RWPE2 (cell line): ENCODE data around the gene LPIN3.

Experiments used
- ATAC-seq: fragments of 200-7000 bp; cut with Tn5 transposase; 3 replicates; pipeline ENCODE4 v1.9.1; 2021; ENCODE audit warnings: low read depth
- DNase-seq: peaks from one replicate; pipeline ENCODE4 v3.0.0-alpha.2; 2020; ENCODE audit warnings: low spot score
- H3K27ac ChIP-seq: fragments of 450-650 bp; 2 replicates; pipeline ENCODE4 v1.5.1; 2017; ENCODE audit warnings: mild to moderate bottlenecking; ENCODE audit not compliant: poor library complexity, severe bottlenecking
- H3K27me3 ChIP-seq: fragments of 250-450 bp; sonication (Bioruptor Pico); 2 replicates; pipeline ENCODE4 v1.5.1; 2021; ENCODE audit warnings: mild to moderate bottlenecking, moderate library complexity; ENCODE audit not compliant: insufficient read depth, poor library complexity, severe bottlenecking
- H3K36me3 ChIP-seq: fragments of 250-450 bp; sonication (Bioruptor Pico); 2 replicates; pipeline ENCODE4 v1.5.1; 2020; ENCODE audit warnings: low read depth, mild to moderate bottlenecking, moderate library complexity
- H3K4me1 ChIP-seq: fragments of 250-450 bp; sonication (Bioruptor Pico); 2 replicates; pipeline ENCODE4 v1.5.1; 2021; ENCODE audit warnings: mild to moderate bottlenecking, moderate library complexity; ENCODE audit not compliant: insufficient read depth, poor library complexity, severe bottlenecking
- H3K4me3 ChIP-seq: fragments of 250-450 bp; sonication (Bioruptor Pico); 2 replicates; pipeline ENCODE4 v1.5.1; 2021; ENCODE audit warnings: mild to moderate bottlenecking, moderate library complexity; ENCODE audit not compliant: severe bottlenecking
- H3K9me3 ChIP-seq: fragments of 250-450 bp; sonication (Bioruptor Pico); 2 replicates; pipeline ENCODE4 v1.5.1; 2021; ENCODE audit warnings: mild to moderate bottlenecking, moderate library complexity; ENCODE audit not compliant: severe bottlenecking
- TF ChIP-seq, protein P1 (sequence below): fragments of 450-650 bp; IDR thresholded peaks from one replicate; pipeline ENCODE4 v1.5.1; 2017; ENCODE audit warnings: mild to moderate bottlenecking, moderate library complexity; ENCODE audit not compliant: poor library complexity, severe bottlenecking

LPIN3 gene

DNA sequence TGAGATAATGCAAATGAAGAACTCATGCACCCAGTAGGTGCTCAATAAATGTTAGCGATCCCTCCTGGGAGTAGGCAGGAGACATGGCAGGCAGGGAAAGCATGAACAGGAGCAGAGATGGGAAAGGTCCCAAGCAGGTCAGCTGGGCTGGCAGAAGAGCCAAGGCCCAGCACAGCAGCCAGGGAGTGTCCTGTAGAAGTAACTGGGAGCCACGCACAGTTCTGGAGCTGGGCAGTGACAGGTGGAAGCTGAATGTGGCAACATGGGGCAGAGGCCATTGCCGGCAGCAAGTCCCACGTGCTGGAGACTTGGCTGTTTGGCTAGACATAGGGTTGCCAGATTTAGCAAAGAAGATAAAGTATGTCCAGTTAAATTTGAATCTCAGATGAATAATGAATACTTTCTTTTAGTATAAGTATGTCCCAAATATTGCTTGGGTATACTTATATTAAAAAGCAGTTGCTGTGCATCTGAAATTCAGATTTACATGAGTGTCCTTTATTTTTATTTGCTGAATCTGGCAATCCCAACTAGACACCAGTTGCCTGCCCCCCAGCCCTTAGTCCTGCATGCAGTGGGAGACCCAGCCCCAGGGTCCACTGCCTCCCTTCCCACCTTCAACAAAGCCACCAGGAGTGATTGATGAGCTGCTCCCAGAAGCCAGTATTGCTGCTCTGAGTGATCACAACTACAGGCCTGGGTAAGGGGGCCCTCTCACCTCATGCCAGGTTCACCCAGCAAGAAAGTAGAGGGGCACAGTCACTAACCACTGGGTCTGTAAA, 3.7 kb upstream of the LPIN3 start:
- no peaks in the 10 kb centered on the region for H3K9me3 ChIP-seq
- H3K27ac ChIP-seq, result no peak overlapping the region
- H3K4me3 ChIP-seq, result no peak overlapping the region
- H3K27me3 ChIP-seq, result no peaks in the 10 kb centered on the region
- peaks cover 8% of the 10 kb centered on the region for H3K4me1 ChIP-seq
- TF ChIP-seq, protein P1, sequence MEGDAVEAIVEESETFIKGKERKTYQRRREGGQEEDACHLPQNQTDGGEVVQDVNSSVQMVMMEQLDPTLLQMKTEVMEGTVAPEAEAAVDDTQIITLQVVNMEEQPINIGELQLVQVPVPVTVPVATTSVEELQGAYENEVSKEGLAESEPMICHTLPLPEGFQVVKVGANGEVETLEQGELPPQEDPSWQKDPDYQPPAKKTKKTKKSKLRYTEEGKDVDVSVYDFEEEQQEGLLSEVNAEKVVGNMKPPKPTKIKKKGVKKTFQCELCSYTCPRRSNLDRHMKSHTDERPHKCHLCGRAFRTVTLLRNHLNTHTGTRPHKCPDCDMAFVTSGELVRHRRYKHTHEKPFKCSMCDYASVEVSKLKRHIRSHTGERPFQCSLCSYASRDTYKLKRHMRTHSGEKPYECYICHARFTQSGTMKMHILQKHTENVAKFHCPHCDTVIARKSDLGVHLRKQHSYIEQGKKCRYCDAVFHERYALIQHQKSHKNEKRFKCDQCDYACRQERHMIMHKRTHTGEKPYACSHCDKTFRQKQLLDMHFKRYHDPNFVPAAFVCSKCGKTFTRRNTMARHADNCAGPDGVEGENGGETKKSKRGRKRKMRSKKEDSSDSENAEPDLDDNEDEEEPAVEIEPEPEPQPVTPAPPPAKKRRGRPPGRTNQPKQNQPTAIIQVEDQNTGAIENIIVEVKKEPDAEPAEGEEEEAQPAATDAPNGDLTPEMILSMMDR, result no peak
- ATAC-seq (no peak), DNase-seq (peak; percentile 76)
- no peaks in the 10 kb centered on the region for H3K36me3 ChIP-seq

GRCh38 chr20:41339957-41340326, 679 bp upstream of the LPIN3 start:
- no peaks in the 10 kb centered on the region for H3K27me3 ChIP-seq
- peak; percentile 78 for ATAC-seq

GRCh38 chr20:41342474-41343464, 2.1 kb downstream of the LPIN3 start:
- ATAC-seq (no peak), DNase-seq (no peak)
- no peak overlapping the region for H3K4me3 ChIP-seq
- H3K4me1 ChIP-seq, result peaks cover 8% of the 10 kb centered on the region
- no peaks in the 10 kb centered on the region for H3K27me3 ChIP-seq
- H3K36me3 ChIP-seq, result peaks cover 23% of the 10 kb centered on the region
- TF ChIP-seq, protein P1, result no peak
- no peaks in the 10 kb centered on the region for H3K9me3 ChIP-seq
- H3K27ac ChIP-seq, result no peak overlapping the region

More at GRCh38 chr20:41339957-41340326, 679 bp upstream of the LPIN3 start:
- Histone ChIP-seq H3K36me3 (no peaks in the 10 kb centered on the region), H3K4me1 (peaks cover 8% of the 10 kb centered on the region), H3K4me3 (peak overlapping the region; percentile 40), H3K9me3 (no peaks in the 10 kb centered on the region), H3K27ac (peak overlapping the region; percentile 62)
- DNase-seq, result peak; percentile 98
- TF ChIP-seq, protein P1, result peak; percentile 100

- Histone ChIP-seq H3K27me3 (no peaks in the 10 kb centered on the region), H3K4me3 (no peak overlapping the region), H3K27ac (no peak overlapping the region), H3K36me3 (peaks cover 40% of the 10 kb centered on the region), H3K4me1 (peaks cover 4% of the 10 kb centered on the region), H3K9me3 (no peaks in the 10 kb centered on the region)
- TF ChIP-seq, protein P1, result no peak
- DNase-seq, result no peak
- ATAC-seq, result no peak
Measured at GRCh38 chr20:41344477-41344876, 3.9 kb downstream of the LPIN3 start.
